Calu3 (cell line): ENCODE results near the gene CAT. TPM values are rescaled to one million over a fixed set of nuclear protein-coding genes. Genes with fewer than 3 reads are reported as not detected.

ENCODE experiments used
- BruUV-seq: library from RNA; stranded (reverse); fragments of 400-500 nt; replicated peaks from 2 replicates; lab custom pipeline; 2021; lab: Mats Ljungman, UMichigan
- CTCF ChIA-PET: fragments of 300-600 bp; sonication (Branson Sonifier 250); formaldehyde crosslinking; loops from one replicate; lab custom pipeline; 2022; ENCODE audit warnings: antibody characterized with exemption; lab: Charles Lee
- DNase-seq: peaks from one replicate; pipeline ENCODE4 v3.0.0; 2022
- H3K27ac Mint-ChIP-seq: one replicate; pipeline ENCODE4 v1.8.0; 2022; ENCODE audit warnings: mixed read lengths; ENCODE audit not compliant: unreplicated experiment
- H3K27me3 Mint-ChIP-seq: one replicate; pipeline ENCODE4 v1.8.0; 2022; ENCODE audit warnings: mixed read lengths; ENCODE audit not compliant: unreplicated experiment
- H3K36me3 Mint-ChIP-seq: one replicate; pipeline ENCODE4 v1.8.0; 2022; ENCODE audit warnings: mild to moderate bottlenecking, moderate library complexity, mixed read lengths; ENCODE audit not compliant: insufficient read depth, unreplicated experiment
- H3K4me1 Mint-ChIP-seq: one replicate; pipeline ENCODE4 v1.8.0; 2022; ENCODE audit warnings: mild to moderate bottlenecking, low read depth, mixed read lengths; ENCODE audit not compliant: unreplicated experiment
- H3K4me3 Mint-ChIP-seq: one replicate; pipeline ENCODE4 v1.8.0; 2022; ENCODE audit warnings: mild to moderate bottlenecking, low read depth, moderate library complexity, mixed read lengths; ENCODE audit not compliant: unreplicated experiment
- H3K9me3 Mint-ChIP-seq: one replicate; pipeline ENCODE4 v1.8.0; 2022; ENCODE audit warnings: low read depth, mixed read lengths; ENCODE audit not compliant: unreplicated experiment
- CTCF ChIP-seq: fragments of 200-600 bp; IDR thresholded peaks from one replicate; pipeline ENCODE4 v1.8.0; 2022; ENCODE audit warnings: antibody characterized with exemption; ENCODE audit not compliant: unreplicated experiment
- intact Hi-C: fragments of 100-400 bp; cut with micrococcal nuclease; formaldehyde crosslinking; loops from one replicate; pipeline ENCODE4 v1.10.0; 2022; ENCODE audit not compliant: unreplicated experiment
- total RNA-seq: library from RNA; stranded (reverse); gene quantifications from 2 replicates; pipeline ENCODE4 v1.2.3, GENCODE V29; 2022

CAT gene
- total RNA-seq, 1 experiment from 2014 or later: 54.5 TPM

DNA sequence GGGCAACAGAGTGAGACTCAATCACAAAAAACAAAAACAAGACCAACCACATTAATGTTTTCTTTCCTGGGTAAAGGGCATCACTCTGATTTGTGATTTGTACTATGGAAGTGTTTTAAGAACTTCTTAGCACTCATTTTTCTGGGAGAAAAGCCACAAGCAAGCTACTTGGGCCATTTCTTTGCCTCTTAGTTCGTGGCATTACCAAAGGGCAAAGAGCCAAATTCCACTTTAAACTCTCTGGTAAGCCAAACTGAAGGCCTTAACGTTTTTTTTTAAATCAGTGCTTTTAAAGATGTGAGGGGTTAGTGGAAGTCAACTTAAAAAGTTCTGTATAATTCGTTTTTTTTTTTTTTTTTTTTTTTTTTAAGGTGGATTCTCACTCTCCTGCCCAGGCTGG is 36.9 kb downstream of the CAT start:
- H3K27me3 Mint-ChIP-seq: no peaks in the 10 kb centered on the region
- intact Hi-C loops: no loop called here
- DNase-seq: no peak
- no peaks in the 10 kb centered on the region for H3K9me3 Mint-ChIP-seq
- CTCF ChIA-PET: no interaction called here
- peaks cover 4% of the 10 kb centered on the region for H3K4me1 Mint-ChIP-seq
- no TSS peak for BruUV-seq
- H3K4me3 Mint-ChIP-seq: no peak overlapping the region
- TF ChIP-seq CTCF: no peak
- no peak overlapping the region for H3K27ac Mint-ChIP-seq
- H3K36me3 Mint-ChIP-seq: peaks cover 25% of the 10 kb centered on the region

DNA sequence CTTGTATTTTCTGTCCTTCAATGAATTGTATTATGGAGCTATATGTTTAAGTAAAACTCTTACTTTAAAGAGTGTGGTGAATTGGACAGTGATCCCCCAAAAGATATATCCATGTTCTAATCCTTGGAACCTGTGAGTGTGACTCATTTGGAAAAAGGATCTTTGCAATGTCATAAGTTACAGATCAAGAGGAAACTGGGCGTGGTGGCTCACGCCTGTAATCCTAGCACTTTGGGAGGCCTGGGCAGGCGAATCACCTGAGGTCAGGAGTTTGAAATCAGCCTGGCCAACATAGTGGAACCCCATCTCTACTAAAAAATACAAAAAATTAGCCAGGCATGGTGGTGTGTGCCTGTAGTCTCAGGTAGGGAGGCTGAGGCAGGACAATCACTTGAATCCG is 38.1 kb downstream of the CAT start:
- CTCF ChIA-PET: no interaction called here
- Mint-ChIP-seq H3K4me3 (no peak overlapping the region), H3K27me3 (no peaks in the 10 kb centered on the region), H3K4me1 (peaks cover 8% of the 10 kb centered on the region), H3K36me3 (peaks cover 17% of the 10 kb centered on the region), H3K27ac (no peak overlapping the region), H3K9me3 (no peaks in the 10 kb centered on the region)
- intact Hi-C loops: no loop called here
- DNase-seq: no peak
- no peak for TF ChIP-seq CTCF
- BruUV-seq: no TSS peak

DNA sequence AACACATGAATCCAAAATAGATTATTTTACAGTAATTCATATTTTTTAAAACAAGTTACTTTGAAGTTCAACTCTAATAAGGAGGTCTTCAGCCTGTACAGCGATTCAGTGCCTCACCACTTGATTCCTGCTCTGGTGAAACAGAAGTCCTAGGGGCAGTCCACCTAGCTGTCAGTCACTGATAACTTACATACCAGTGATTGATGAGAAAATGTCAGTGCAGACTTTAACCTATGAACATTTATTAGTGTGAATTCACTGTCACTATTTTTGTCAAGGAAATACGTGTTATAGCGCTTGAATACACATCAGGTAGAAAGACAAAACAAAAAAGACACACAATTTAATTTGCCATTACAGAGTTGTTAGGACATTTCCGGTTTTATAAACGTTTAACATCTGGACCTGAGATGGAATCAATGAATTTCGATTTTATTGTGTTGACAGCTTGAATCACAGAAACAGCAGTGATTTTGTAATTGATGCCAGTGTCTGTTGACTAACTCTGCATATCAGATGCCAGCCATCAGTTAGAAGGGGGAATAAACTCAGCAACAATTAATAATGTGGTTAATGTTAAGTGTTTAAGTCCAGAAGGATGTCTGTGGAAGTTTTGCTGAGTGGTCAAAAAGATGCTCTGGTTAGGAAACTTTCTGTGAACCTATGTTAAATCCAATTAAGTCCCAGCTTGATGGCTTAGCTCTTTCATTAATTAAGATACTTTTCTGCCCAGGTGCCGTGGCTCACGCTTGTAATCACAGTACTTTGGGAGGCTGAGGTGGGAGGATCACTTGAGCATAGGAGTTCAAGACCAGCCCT is 40.3 kb downstream of the CAT start:
- Mint-ChIP-seq H3K9me3 (no peaks in the 10 kb centered on the region), H3K27ac (no peak overlapping the region), H3K4me3 (no peak overlapping the region), H3K27me3 (no peaks in the 10 kb centered on the region), H3K4me1 (peaks cover 8% of the 10 kb centered on the region), H3K36me3 (no peaks in the 10 kb centered on the region)
- no peak for TF ChIP-seq CTCF
- no peak for DNase-seq
- CTCF ChIA-PET: interaction anchor here (0.7 kb wide), 2 partner anchors 175 to 986 kb away, joined by 3 to 4 read pairs; no protein-coding TSS in a partner anchor
- no TSS peak for BruUV-seq
- intact Hi-C loops: no loop called here

- no peak overlapping the region for H3K4me3 Mint-ChIP-seq
- CTCF ChIA-PET: no interaction called here
- H3K27ac Mint-ChIP-seq: no peak overlapping the region
- intact Hi-C loops: no loop called here
- no peaks in the 10 kb centered on the region for H3K27me3 Mint-ChIP-seq
- BruUV-seq: no TSS peak
- no peak for TF ChIP-seq CTCF
- no peaks in the 10 kb centered on the region for H3K9me3 Mint-ChIP-seq
- H3K36me3 Mint-ChIP-seq: no peaks in the 10 kb centered on the region
- H3K4me1 Mint-ChIP-seq: peaks cover 8% of the 10 kb centered on the region
- no peak for DNase-seq
Measured at GRCh38 chr11:34480314-34480713, 41.6 kb downstream of the CAT start.
